ENCODE measurements around the gene DYRK1B.

Gene DYRK1B

GRCh38 chr19:39871886-39872866, 38.2 kb upstream of the DYRK1B start:
- no peaks in the 10 kb centered on the region for H3K27me3 ChIP-seq (ENCODE audit: control insufficient read depth, insufficient read depth, low read length)

GRCh38 chr19:39871362-39871761, 37.4 kb upstream of the DYRK1B start:
- H3K4me1 ChIP-seq (ENCODE audit: control insufficient read depth, insufficient read depth, low read length): no peaks in the 10 kb centered on the region
- no peak overlapping the region for H3K27ac ChIP-seq (ENCODE audit: low read depth, low read length)
- no peaks in the 10 kb centered on the region for H3K27me3 ChIP-seq (ENCODE audit: control insufficient read depth, insufficient read depth, low read length)
- H3K36me3 ChIP-seq (ENCODE audit: control insufficient read depth, insufficient read depth, low read length): no peaks in the 10 kb centered on the region
- H3K9ac ChIP-seq (ENCODE audit: low read length): no peak overlapping the region
- no peak overlapping the region for H3K4me3 ChIP-seq (ENCODE audit: low read length)

More at GRCh38 chr19:39871886-39872866, 38.2 kb upstream of the DYRK1B start:
- H3K27ac ChIP-seq (ENCODE audit: low read depth, low read length): no peak overlapping the region
- H3K4me3 ChIP-seq (ENCODE audit: low read length): no peak overlapping the region
- H3K9ac ChIP-seq (ENCODE audit: low read length): no peak overlapping the region
- no peaks in the 10 kb centered on the region for H3K4me1 ChIP-seq (ENCODE audit: control insufficient read depth, insufficient read depth, low read length)
- no peaks in the 10 kb centered on the region for H3K36me3 ChIP-seq (ENCODE audit: control insufficient read depth, insufficient read depth, low read length)

- Histone ChIP-seq H3K27me3 (ENCODE audit: control insufficient read depth, insufficient read depth, low read length) (no peaks in the 10 kb centered on the region), H3K4me1 (ENCODE audit: control insufficient read depth, insufficient read depth, low read length) (no peaks in the 10 kb centered on the region), H3K36me3 (ENCODE audit: control insufficient read depth, insufficient read depth, low read length) (no peaks in the 10 kb centered on the region), H3K27ac (ENCODE audit: low read depth, low read length) (no peak overlapping the region), H3K9ac (ENCODE audit: low read length) (no peak overlapping the region), H3K4me3 (ENCODE audit: low read length) (no peak overlapping the region)
Measured at GRCh38 chr19:39870171-39870971, 36.4 kb upstream of the DYRK1B start.

GRCh38 chr19:39867952-39868351, 34.0 kb upstream of the DYRK1B start:
- Histone ChIP-seq H3K4me3 (ENCODE audit: low read length) (no peak overlapping the region), H3K36me3 (ENCODE audit: control insufficient read depth, insufficient read depth, low read length) (no peaks in the 10 kb centered on the region), H3K27ac (ENCODE audit: low read depth, low read length) (no peak overlapping the region), H3K27me3 (ENCODE audit: control insufficient read depth, insufficient read depth, low read length) (no peaks in the 10 kb centered on the region), H3K4me1 (ENCODE audit: control insufficient read depth, insufficient read depth, low read length) (no peaks in the 10 kb centered on the region), H3K9ac (ENCODE audit: low read length) (no peak overlapping the region)

GRCh38 chr19:39867133-39867532, 33.2 kb upstream of the DYRK1B start:
- Histone ChIP-seq H3K27ac (ENCODE audit: low read depth, low read length) (no peak overlapping the region), H3K4me3 (ENCODE audit: low read length) (no peak overlapping the region), H3K9ac (ENCODE audit: low read length) (no peak overlapping the region), H3K27me3 (ENCODE audit: control insufficient read depth, insufficient read depth, low read length) (no peaks in the 10 kb centered on the region), H3K36me3 (ENCODE audit: control insufficient read depth, insufficient read depth, low read length) (no peaks in the 10 kb centered on the region), H3K4me1 (ENCODE audit: control insufficient read depth, insufficient read depth, low read length) (no peaks in the 10 kb centered on the region)

- Histone ChIP-seq H3K27ac (ENCODE audit: low read depth, low read length) (no peak overlapping the region), H3K27me3 (ENCODE audit: control insufficient read depth, insufficient read depth, low read length) (no peaks in the 10 kb centered on the region), H3K9ac (ENCODE audit: low read length) (no peak overlapping the region), H3K4me1 (ENCODE audit: control insufficient read depth, insufficient read depth, low read length) (no peaks in the 10 kb centered on the region), H3K36me3 (ENCODE audit: control insufficient read depth, insufficient read depth, low read length) (no peaks in the 10 kb centered on the region), H3K4me3 (ENCODE audit: low read length) (no peak overlapping the region)
Measured at GRCh38 chr19:39865953-39866352, 32.0 kb upstream of the DYRK1B start.

GRCh38 chr19:39865186-39865585, 31.2 kb upstream of the DYRK1B start:
- Histone ChIP-seq H3K9ac (ENCODE audit: low read length) (no peak overlapping the region), H3K27ac (ENCODE audit: low read depth, low read length) (no peak overlapping the region), H3K4me1 (ENCODE audit: control insufficient read depth, insufficient read depth, low read length) (no peaks in the 10 kb centered on the region), H3K27me3 (ENCODE audit: control insufficient read depth, insufficient read depth, low read length) (no peaks in the 10 kb centered on the region), H3K36me3 (ENCODE audit: control insufficient read depth, insufficient read depth, low read length) (no peaks in the 10 kb centered on the region), H3K4me3 (ENCODE audit: low read length) (no peak overlapping the region)

GRCh38 chr19:39864118-39864517, 30.2 kb upstream of the DYRK1B start:
- H3K4me3 ChIP-seq (ENCODE audit: low read length): no peak overlapping the region

GRCh38 chr19:39858541-39858940, 24.6 kb upstream of the DYRK1B start:
- Histone ChIP-seq H3K27ac (ENCODE audit: low read depth, low read length) (no peak overlapping the region), H3K4me3 (ENCODE audit: low read length) (no peak overlapping the region), H3K27me3 (ENCODE audit: control insufficient read depth, insufficient read depth, low read length) (no peaks in the 10 kb centered on the region), H3K9ac (ENCODE audit: low read length) (no peak overlapping the region), H3K36me3 (ENCODE audit: control insufficient read depth, insufficient read depth, low read length) (no peaks in the 10 kb centered on the region), H3K4me1 (ENCODE audit: control insufficient read depth, insufficient read depth, low read length) (no peaks in the 10 kb centered on the region)

More at GRCh38 chr19:39864118-39864517, 30.2 kb upstream of the DYRK1B start:
- no peaks in the 10 kb centered on the region for H3K36me3 ChIP-seq (ENCODE audit: control insufficient read depth, insufficient read depth, low read length)
- no peaks in the 10 kb centered on the region for H3K4me1 ChIP-seq (ENCODE audit: control insufficient read depth, insufficient read depth, low read length)
- H3K27ac ChIP-seq (ENCODE audit: low read depth, low read length): no peak overlapping the region
- H3K27me3 ChIP-seq (ENCODE audit: control insufficient read depth, insufficient read depth, low read length): no peaks in the 10 kb centered on the region
- no peak overlapping the region for H3K9ac ChIP-seq (ENCODE audit: low read length)

- Histone ChIP-seq H3K27me3 (ENCODE audit: control insufficient read depth, insufficient read depth, low read length) (no peaks in the 10 kb centered on the region), H3K27ac (ENCODE audit: low read depth, low read length) (no peak overlapping the region), H3K4me3 (ENCODE audit: low read length) (no peak overlapping the region), H3K36me3 (ENCODE audit: control insufficient read depth, insufficient read depth, low read length) (no peaks in the 10 kb centered on the region), H3K4me1 (ENCODE audit: control insufficient read depth, insufficient read depth, low read length) (no peaks in the 10 kb centered on the region), H3K9ac (ENCODE audit: low read length) (no peak overlapping the region)
Measured at GRCh38 chr19:39852882-39853281, 18.9 kb upstream of the DYRK1B start.

- no peak overlapping the region for H3K9ac ChIP-seq (ENCODE audit: low read length)
- no peaks in the 10 kb centered on the region for H3K27me3 ChIP-seq (ENCODE audit: control insufficient read depth, insufficient read depth, low read length)
- no peak overlapping the region for H3K4me3 ChIP-seq (ENCODE audit: low read length)
- no peaks in the 10 kb centered on the region for H3K4me1 ChIP-seq (ENCODE audit: control insufficient read depth, insufficient read depth, low read length)
- no peak overlapping the region for H3K27ac ChIP-seq (ENCODE audit: low read depth, low read length)
- H3K36me3 ChIP-seq (ENCODE audit: control insufficient read depth, insufficient read depth, low read length): no peaks in the 10 kb centered on the region
Measured at GRCh38 chr19:39850892-39851291, 16.9 kb upstream of the DYRK1B start.

GRCh38 chr19:39848392-39848791, 14.4 kb upstream of the DYRK1B start:
- Histone ChIP-seq H3K4me3 (ENCODE audit: low read length) (no peak overlapping the region), H3K4me1 (ENCODE audit: control insufficient read depth, insufficient read depth, low read length) (peaks cover 11% of the 10 kb centered on the region), H3K9ac (ENCODE audit: low read length) (no peak overlapping the region), H3K36me3 (ENCODE audit: control insufficient read depth, insufficient read depth, low read length) (no peaks in the 10 kb centered on the region), H3K27ac (ENCODE audit: low read depth, low read length) (no peak overlapping the region), H3K27me3 (ENCODE audit: control insufficient read depth, insufficient read depth, low read length) (no peaks in the 10 kb centered on the region)
